ENCODE results near the gene DOK3. TPM values are rescaled to one million over a fixed set of nuclear protein-coding genes. Genes with fewer than 3 reads are reported as not detected.

The DOK3 gene
- total RNA-seq, 3 donors from 2014 or later: 3.7 to 10.3 (median 8.4) TPM

GRCh38 chr5:177510567-177511053 lies 984 bp upstream of the DOK3 start:
- intact Hi-C loops (cut with DNase I, micrococcal nuclease): no loop called here
- TF ChIP-seq, protein P1, sequence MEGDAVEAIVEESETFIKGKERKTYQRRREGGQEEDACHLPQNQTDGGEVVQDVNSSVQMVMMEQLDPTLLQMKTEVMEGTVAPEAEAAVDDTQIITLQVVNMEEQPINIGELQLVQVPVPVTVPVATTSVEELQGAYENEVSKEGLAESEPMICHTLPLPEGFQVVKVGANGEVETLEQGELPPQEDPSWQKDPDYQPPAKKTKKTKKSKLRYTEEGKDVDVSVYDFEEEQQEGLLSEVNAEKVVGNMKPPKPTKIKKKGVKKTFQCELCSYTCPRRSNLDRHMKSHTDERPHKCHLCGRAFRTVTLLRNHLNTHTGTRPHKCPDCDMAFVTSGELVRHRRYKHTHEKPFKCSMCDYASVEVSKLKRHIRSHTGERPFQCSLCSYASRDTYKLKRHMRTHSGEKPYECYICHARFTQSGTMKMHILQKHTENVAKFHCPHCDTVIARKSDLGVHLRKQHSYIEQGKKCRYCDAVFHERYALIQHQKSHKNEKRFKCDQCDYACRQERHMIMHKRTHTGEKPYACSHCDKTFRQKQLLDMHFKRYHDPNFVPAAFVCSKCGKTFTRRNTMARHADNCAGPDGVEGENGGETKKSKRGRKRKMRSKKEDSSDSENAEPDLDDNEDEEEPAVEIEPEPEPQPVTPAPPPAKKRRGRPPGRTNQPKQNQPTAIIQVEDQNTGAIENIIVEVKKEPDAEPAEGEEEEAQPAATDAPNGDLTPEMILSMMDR (IDR thresholded peaks at IDR 0.05): no peak
- DNase-seq (peak in 2 of 3 donors; percentile 26 to 74), ATAC-seq (peak; percentile 54)
- no peaks in the 10 kb centered on the region for H3K9me3 ChIP-seq
- peaks cover under 1% of the 10 kb centered on the region for H3K4me1 ChIP-seq (ENCODE audit: low read depth)
- no peaks in the 10 kb centered on the region for H3K36me3 ChIP-seq (ENCODE audit: low read depth)
- no peak overlapping the region for H3K4me3 ChIP-seq

DNA sequence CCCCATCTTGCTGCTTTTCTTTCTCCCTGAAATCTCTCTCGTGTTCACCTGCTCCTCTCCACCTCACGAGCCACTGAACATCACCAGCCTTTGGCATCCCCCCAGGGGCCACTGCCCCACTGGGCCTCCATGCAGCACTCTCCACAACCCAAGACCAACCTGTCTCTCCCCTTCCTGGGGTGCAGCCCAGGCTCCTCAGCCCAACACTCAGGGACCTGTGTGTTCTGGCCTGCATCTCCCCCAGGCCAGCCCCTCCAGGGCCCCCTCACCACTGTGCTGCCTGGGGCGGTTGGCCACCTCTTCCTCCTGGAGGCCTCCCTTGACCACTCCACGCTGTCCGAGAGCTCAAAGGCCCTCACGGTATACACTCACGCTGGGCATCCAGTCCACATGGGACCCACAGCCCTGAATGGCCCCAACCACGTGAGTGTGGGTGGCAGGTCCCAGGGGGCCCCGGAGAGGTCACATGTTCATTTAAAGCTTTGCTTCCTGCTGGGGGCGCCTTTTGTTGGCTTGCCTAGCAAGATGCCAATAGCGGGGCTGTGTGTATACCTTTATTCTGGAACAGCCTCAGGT lies 453 bp upstream of the DOK3 start:
- no peak overlapping the region for H3K4me3 ChIP-seq
- H3K9me3 ChIP-seq: no peaks in the 10 kb centered on the region
- H3K36me3 ChIP-seq (ENCODE audit: low read depth): no peaks in the 10 kb centered on the region
- intact Hi-C loops (cut with DNase I, micrococcal nuclease): no loop called here
- ATAC-seq (peak; percentile 32), DNase-seq (no peak)
- no peaks in the 10 kb centered on the region for H3K4me1 ChIP-seq (ENCODE audit: low read depth)
- TF ChIP-seq, protein P1 (IDR thresholded peaks at IDR 0.05): no peak

GRCh38 chr5:177508837-177509236 lies 789 bp downstream of the DOK3 start:
- intact Hi-C loops (cut with DNase I, micrococcal nuclease): no loop called here
- H3K4me1 ChIP-seq (ENCODE audit: low read depth): no peaks in the 10 kb centered on the region
- TF ChIP-seq, protein P1 (IDR thresholded peaks at IDR 0.05): no peak
- DNase-seq (peak in 1 of 3 donors; percentile 51), ATAC-seq (peak; percentile 19)
- no peaks in the 10 kb centered on the region for H3K9me3 ChIP-seq
- H3K4me3 ChIP-seq: no peak overlapping the region
- no peaks in the 10 kb centered on the region for H3K36me3 ChIP-seq (ENCODE audit: low read depth)

- H3K36me3 ChIP-seq (ENCODE audit: low read depth): no peaks in the 10 kb centered on the region
- no peaks in the 10 kb centered on the region for H3K4me1 ChIP-seq (ENCODE audit: low read depth)
- intact Hi-C loops (cut with DNase I, micrococcal nuclease): no loop called here
- DNase-seq: peak in 1 of 3 donors; percentile 68
- TF ChIP-seq, protein P1 (IDR thresholded peaks at IDR 0.05): no peak
- no peak overlapping the region for H3K4me3 ChIP-seq
- no peaks in the 10 kb centered on the region for H3K9me3 ChIP-seq
- ATAC-seq: no peak
These were observed 1.4 kb downstream of the DOK3 start for GRCh38 chr5:177508221-177508611.

- Histone ChIP-seq H3K4me1 (ENCODE audit: low read depth) (no peaks in the 10 kb centered on the region), H3K4me3 (no peak overlapping the region), H3K9me3 (no peaks in the 10 kb centered on the region), H3K36me3 (ENCODE audit: low read depth) (no peaks in the 10 kb centered on the region)
- ATAC-seq (no peak), DNase-seq (peak in 2 of 3 donors; percentile 28 to 55)
- intact Hi-C loops (cut with DNase I, micrococcal nuclease): no loop called here
- TF ChIP-seq, protein P1 (IDR thresholded peaks at IDR 0.05): no peak
These were observed 1.9 kb downstream of the DOK3 start for GRCh38 chr5:177507596-177508220.
